Measurements from ENCODE around the gene C19orf18. TPM values are rescaled to one million over a fixed set of nuclear protein-coding genes. Genes with fewer than 3 reads are reported as not detected.

C19orf18 gene
- total RNA-seq, 1 experiment from 2014 or later: 0.45 TPM

DNA sequence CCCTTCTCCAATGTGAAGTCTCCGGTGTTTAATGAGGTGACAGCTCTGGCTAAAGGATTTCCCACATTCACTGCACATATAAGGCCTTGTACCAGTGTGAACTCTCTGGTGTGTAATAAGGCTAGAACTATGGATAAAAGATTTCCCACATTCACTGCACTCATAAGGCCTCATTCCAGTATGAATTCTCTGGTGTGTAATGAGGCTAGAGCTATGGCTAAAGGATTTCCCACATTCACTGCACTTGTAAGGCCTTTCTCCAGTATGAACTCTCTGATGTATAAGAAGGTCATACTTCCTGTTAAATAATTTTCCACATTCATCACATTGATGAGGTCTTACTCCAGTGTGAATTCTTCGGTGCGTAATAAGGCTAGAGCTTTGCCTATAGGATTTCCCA, 32.7 kb downstream of the C19orf18 start:
- Histone ChIP-seq H3K36me3 (ENCODE audit: control insufficient read depth, insufficient read depth, low read length) (no peaks in the 10 kb centered on the region), H3K9me3 (peaks cover 17% of the 10 kb centered on the region), H3K27me3 (replicated peaks; ENCODE audit: control insufficient read depth, insufficient read depth, low read length) (no peaks in the 10 kb centered on the region), H3K4me1 (no peaks in the 10 kb centered on the region), H3K4me3 (ENCODE audit: low read depth, low read length) (no peak overlapping the region)
- CTCF ChIA-PET: no interaction called here
- Mint-ChIP-seq H3K27ac (ENCODE audit: unreplicated experiment) (no peak overlapping the region), H3K4me3 (ENCODE audit: unreplicated experiment) (no peak overlapping the region), H3K36me3 (ENCODE audit: insufficient read depth, unreplicated experiment) (peaks cover 2% of the 10 kb centered on the region), H3K9me3 (ENCODE audit: unreplicated experiment) (peaks cover 57% of the 10 kb centered on the region), H3K27me3 (ENCODE audit: insufficient read depth, unreplicated experiment) (no peaks in the 10 kb centered on the region), H3K4me1 (ENCODE audit: low read depth, unreplicated experiment) (no peaks in the 10 kb centered on the region)
- TF ChIP-seq, protein P1, sequence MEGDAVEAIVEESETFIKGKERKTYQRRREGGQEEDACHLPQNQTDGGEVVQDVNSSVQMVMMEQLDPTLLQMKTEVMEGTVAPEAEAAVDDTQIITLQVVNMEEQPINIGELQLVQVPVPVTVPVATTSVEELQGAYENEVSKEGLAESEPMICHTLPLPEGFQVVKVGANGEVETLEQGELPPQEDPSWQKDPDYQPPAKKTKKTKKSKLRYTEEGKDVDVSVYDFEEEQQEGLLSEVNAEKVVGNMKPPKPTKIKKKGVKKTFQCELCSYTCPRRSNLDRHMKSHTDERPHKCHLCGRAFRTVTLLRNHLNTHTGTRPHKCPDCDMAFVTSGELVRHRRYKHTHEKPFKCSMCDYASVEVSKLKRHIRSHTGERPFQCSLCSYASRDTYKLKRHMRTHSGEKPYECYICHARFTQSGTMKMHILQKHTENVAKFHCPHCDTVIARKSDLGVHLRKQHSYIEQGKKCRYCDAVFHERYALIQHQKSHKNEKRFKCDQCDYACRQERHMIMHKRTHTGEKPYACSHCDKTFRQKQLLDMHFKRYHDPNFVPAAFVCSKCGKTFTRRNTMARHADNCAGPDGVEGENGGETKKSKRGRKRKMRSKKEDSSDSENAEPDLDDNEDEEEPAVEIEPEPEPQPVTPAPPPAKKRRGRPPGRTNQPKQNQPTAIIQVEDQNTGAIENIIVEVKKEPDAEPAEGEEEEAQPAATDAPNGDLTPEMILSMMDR (IDR thresholded peaks at IDR 0.05; ENCODE audit: insufficient read depth in 1 of 2, low read depth in 1 of 2, low read length in 1 of 2, severe bottlenecking in 1 of 2, unreplicated experiment in 1 of 2): no peak
- BruUV-seq (replicated peaks): no TSS peak
- no peak for DNase-seq
- intact Hi-C loops (cut with micrococcal nuclease; ENCODE audit: unreplicated experiment): no loop called here
- POLR2A ChIA-PET: no interaction called here

DNA sequence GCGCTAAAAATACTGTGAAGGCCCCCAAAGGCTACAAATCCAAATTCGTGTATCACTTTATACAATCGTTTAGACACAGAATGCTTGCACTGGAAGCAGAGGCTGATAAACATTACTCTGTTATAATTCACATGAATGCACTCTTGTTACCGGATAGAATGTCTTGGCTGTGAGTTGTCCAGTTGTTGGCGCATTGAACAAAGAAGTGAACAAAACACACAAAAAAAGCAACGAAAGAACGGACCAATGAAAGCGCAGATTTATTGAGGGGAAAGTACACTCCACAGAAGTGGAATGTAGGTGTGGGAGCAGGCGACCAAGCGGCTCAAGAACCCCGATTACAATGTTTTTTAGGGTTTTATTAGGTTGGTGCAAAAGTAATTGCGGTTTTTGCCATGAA, 38.6 kb downstream of the C19orf18 start:
- Mint-ChIP-seq H3K27me3 (ENCODE audit: insufficient read depth, unreplicated experiment) (no peaks in the 10 kb centered on the region), H3K27ac (ENCODE audit: unreplicated experiment) (no peak overlapping the region), H3K4me1 (ENCODE audit: low read depth, unreplicated experiment) (no peaks in the 10 kb centered on the region), H3K9me3 (ENCODE audit: unreplicated experiment) (peaks cover 49% of the 10 kb centered on the region), H3K36me3 (ENCODE audit: insufficient read depth, unreplicated experiment) (no peaks in the 10 kb centered on the region), H3K4me3 (ENCODE audit: unreplicated experiment) (no peak overlapping the region)
- H3K27me3 ChIP-seq (replicated peaks; ENCODE audit: control insufficient read depth, insufficient read depth, low read length): no peaks in the 10 kb centered on the region
- no peaks in the 10 kb centered on the region for H3K4me1 ChIP-seq
- intact Hi-C loops (cut with micrococcal nuclease; ENCODE audit: unreplicated experiment): no loop called here
- ChIA-PET POLR2A (no interaction called here), CTCF (no interaction called here)
- no peaks in the 10 kb centered on the region for H3K36me3 ChIP-seq (ENCODE audit: control insufficient read depth, insufficient read depth, low read length)
- BruUV-seq (replicated peaks): no TSS peak
- no peak overlapping the region for H3K4me3 ChIP-seq (ENCODE audit: low read depth, low read length)
- TF ChIP-seq, protein P1 (IDR thresholded peaks at IDR 0.05; ENCODE audit: insufficient read depth in 1 of 2, low read depth in 1 of 2, low read length in 1 of 2, severe bottlenecking in 1 of 2, unreplicated experiment in 1 of 2): no peak
- DNase-seq: no peak
- peaks cover 36% of the 10 kb centered on the region for H3K9me3 ChIP-seq

DNA sequence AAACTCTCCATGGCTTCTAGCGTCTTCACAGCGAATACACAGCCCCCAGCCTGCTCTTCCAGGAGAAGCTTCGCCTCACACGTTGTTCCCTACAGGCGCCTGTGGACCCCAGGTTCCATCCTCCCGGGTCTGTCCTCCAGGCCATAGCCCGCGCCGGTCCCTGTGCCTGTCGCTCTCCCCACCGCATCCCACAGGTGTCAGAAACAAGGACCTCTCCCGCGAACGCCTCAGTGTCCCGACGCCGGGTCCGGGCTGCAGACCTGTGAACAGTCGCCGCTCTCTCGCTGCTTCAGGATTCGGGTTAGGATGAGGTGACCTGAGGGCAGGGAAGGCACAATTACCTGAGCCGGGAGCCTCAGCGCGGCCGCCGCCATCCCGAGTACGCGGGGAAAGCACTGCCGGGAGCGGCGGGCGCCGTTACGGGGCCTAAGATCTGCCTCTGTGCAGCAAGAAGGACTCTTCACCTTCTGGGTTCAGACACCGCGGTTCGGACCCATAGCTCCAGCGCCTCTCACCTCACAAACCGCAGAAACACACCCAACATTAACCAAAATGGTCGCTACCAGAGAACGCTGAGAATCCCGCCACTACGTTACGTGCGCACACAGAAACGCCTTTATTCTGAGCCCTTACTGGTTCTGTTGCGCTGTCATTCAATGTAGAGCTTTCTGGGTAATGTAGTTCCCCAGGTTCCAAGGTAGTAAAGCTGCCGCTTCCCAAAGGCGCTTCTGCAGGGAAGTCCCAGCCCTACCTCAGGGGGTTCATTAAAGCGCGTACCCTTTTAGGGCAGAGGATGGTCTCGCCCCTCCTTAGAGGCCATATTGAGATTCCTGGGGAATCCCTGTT, 39.3 kb downstream of the C19orf18 start, which contains the start of gene ZNF418:
TSS of gene ZNF418 (minus strand) at position 583 of the 846 bp plus-strand sequence. CDS start 1,580 bp downstream, outside the sequence.
- Mint-ChIP-seq H3K4me1 (ENCODE audit: low read depth, unreplicated experiment) (no peaks in the 10 kb centered on the region), H3K9me3 (ENCODE audit: unreplicated experiment) (peaks cover 48% of the 10 kb centered on the region), H3K4me3 (ENCODE audit: unreplicated experiment) (no peak within 1 kb of the TSS), H3K27me3 (ENCODE audit: insufficient read depth, unreplicated experiment) (no peaks in the 10 kb centered on the region), H3K27ac (ENCODE audit: unreplicated experiment) (no peak within 1 kb of the TSS), H3K36me3 (ENCODE audit: insufficient read depth, unreplicated experiment) (no peaks in the 10 kb centered on the region)
- CTCF ChIA-PET: no interaction called here
- Histone ChIP-seq H3K27me3 (replicated peaks; ENCODE audit: control insufficient read depth, insufficient read depth, low read length) (no peaks in the 10 kb centered on the region), H3K4me3 (ENCODE audit: low read depth, low read length) (no peak within 1 kb of the TSS), H3K9me3 (peaks cover 43% of the 10 kb centered on the region), H3K4me1 (no peaks in the 10 kb centered on the region), H3K36me3 (ENCODE audit: control insufficient read depth, insufficient read depth, low read length) (no peaks in the 10 kb centered on the region)
- no TSS peak for BruUV-seq (replicated peaks)
- POLR2A ChIA-PET: no interaction called here
- DNase-seq: no peak
- intact Hi-C loops (cut with micrococcal nuclease; ENCODE audit: unreplicated experiment): no loop called here
- TF ChIP-seq, protein P1 (IDR thresholded peaks at IDR 0.05; ENCODE audit: insufficient read depth in 1 of 2, low read depth in 1 of 2, low read length in 1 of 2, severe bottlenecking in 1 of 2, unreplicated experiment in 1 of 2): no peak

All from Caco-2 (cell line).